GM21423 (cell line): ENCODE data around the gene SLC5A2.
"Not testable (repeated sequence)": the region's sequence is repeated elsewhere in the genome, so short reads cannot be mapped to it uniquely, and the experiment has no call there.

Experiments used
- ATAC-seq: cut with Tn5 transposase; IDR thresholded peaks from one replicate; pipeline ENCODE4 v1.9.1; 2021; ENCODE audit warnings: mild to moderate bottlenecking, moderate library complexity; ENCODE audit not compliant: unreplicated experiment

The SLC5A2 gene

GRCh38 chr16:31523768-31524167 is 40.8 kb downstream of the SLC5A2 start:
- ATAC-seq = not testable (repeated sequence)

DNA sequence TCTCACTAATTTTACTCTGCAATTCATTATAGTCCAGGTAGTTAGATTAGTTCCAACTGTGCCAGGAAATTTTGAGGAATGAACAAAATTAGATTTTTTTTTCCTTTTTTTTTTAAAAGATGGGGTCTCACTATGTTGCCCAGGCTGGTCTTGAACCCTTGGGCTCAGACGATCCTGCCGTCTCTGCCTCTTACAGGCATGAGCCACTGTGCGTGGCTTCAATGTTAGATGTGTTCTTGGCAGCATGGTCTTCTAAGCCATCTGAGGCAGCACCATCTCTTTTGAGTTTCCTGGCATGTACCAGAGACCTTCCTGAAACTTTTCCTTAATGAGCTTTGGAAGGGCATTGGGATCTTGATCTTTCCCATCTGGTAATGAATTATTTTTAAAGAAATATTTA is 42.2 kb downstream of the SLC5A2 start:
- no peak for ATAC-seq

DNA sequence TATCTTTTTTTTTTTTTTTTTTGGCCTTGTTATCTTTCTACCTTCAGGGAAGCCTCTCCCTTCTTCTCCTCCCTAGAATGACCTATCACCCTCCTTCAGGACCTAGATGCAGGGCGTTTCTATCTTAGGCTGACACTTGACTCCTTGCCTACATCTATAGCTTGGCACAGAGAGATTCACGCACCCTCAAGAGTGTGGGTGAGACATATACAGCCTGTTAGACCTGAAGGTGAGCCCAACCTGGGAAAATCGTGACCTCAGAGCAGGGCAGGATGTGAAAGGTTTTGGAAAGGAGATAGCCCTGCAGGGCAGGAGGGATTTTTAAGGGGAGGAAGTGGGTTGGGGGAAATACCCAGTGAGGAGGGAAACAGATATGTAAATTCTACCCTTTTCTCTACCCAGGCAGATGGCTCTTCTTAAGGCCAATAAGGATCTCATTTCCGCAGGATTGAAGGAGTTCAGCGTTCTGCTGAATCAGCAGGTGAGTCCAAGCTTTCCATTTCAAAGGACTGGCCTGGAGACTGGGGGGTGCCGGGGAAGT is 44.9 kb downstream of the SLC5A2 start, which contains the start of gene AHSP:
TSS of gene AHSP (plus strand) at position 167 of the 541 bp plus-strand sequence. CDS start at position 407, 240 bp downstream.
- no peak for ATAC-seq

DNA sequence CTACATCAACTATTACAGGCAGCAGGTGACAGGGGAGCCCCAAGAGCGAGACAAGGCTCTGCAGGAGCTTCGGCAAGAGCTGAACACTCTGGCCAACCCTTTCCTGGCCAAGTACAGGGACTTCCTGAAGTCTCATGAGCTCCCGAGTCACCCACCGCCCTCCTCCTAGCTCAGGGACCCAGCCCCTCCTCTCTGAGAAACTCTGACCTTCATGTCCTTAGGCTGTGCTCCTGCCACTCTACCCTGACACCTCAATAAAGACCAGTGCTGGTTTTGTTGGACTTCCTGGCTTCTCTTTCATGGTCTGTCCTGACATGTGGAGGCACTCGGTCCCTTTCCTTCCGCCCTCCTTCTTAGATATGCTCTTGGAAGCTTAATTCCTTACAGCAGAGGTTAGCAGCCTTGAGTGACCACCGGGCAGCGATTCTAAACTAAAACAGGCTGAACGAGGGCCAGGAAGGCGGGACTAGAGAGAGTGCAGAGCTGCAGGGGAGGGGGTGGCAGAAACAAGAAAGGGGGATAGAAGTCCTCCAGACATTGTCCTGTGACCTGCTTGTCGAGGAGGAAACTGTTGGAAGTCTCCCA is 45.7 kb downstream of the SLC5A2 start:
- ATAC-seq = no peak

DNA sequence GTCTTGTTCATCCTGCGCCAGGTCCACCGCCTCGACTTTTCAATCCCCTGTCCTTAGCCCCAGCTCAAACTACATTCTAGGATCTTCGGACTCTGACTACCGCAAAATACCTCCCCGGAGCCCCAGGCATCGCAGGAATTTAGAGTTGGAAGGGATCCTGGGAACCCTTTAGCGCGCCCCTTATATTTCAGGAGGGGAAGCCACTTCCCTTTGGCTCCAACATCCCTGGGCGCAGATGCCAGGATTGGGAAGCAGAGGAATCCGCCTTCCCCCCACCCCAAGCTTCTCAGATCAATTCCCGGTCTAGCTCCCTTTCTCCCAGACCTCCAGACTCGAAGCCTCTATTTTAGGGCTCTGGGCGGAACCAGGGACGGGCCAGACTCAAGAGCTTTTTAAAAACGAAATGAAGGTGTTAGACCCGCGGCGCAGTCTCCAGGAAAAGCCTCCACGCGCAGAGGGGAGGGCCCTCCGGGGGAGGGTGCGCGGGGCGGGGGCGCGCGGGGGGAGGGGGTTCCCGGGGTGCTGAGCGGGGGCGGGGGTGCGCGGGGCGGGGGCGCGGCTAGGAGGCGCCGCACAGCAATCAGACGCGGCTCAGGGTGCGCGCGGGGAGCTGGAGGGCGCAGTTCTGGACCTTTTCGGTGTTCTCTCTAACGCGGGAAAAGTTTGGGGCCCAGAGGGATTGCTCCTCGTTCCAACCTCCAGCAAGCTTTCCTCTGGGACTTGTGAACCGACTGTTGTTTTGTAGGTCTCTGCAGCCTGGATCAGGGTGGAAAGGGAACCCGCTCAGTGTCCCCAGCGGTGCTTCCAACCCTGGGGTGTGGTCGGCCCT is 46.4 kb downstream of the SLC5A2 start:
- no peak for ATAC-seq

DNA sequence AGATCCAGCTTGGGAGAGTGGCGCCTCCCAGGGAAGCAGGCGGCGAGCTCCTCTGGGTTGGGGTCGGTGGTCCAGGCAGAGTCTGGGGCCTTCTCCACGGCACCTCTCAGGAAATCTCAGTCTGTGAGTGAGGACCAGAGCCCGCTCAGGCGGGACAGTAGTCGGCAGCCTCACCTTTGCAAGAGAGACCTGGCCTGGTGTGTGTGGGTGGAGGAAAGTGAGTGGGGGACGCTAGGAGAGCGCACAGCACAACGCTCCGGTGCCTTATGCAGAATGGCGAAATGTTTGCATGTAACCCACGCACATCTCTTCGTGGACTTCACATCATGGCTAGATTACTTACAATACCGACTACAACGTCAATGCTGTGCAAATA is 47.0 kb downstream of the SLC5A2 start:
- no peak for ATAC-seq

GRCh38 chr16:31530405-31530804 is 47.5 kb downstream of the SLC5A2 start:
- ATAC-seq = no peak

DNA sequence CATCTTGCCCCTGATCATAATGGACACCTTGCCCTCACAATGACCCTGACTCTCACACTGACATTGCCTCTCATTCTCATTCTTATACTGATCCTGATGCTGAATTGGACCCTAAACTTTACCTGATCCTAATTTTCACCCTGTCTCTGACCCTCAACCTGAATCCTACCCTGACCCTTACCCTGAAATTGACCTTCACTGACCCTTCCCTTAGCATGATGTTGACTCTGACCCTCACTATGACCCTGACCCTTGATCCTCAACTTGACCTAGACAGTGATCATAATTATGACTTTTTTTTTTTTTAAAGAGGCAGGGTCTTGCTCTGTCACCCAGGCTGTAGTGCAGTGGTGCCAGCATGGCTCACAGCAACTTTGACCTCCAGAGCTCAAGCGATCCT is 48.2 kb downstream of the SLC5A2 start:
- no peak for ATAC-seq

DNA sequence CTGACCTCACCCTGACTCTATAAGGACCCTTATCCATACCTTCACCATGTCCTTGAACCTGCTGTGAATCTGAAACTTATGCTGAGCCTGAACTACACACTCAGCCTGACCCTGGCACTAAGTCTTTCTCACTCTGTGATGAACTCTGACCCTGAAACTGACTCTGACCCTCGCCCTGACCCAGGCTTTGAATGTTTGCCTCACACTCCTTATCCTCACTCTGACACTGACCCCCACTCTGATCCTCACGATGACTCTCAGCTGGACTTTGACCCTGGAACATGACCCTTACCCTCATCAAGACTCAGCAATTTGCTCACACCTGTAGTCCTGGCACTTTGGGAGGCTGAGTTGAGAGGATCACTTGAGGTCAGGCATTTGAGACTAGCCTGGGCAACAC is 49.2 kb downstream of the SLC5A2 start:
- ATAC-seq = no peak

DNA sequence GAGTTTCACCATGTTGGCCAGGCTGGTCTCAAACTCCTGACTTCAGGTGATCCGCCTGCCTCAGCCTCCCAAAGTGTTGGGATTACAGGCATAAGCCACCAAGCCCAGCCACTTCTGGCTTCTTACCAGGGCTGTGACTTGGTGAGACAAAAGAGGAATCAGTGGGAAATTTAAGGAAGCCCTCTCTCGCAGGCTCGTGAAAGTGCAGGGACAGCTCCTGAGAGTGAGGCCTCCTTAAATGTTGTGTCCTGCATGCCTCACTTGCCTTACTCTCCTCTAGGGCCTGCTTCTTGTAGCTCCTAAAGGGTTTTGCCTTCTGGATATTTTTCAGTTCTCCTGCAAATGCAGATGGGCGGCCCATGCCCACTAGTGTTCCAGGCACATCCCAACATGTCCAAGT is 50.0 kb downstream of the SLC5A2 start:
- ATAC-seq = no peak

- no peak for ATAC-seq
Observed at GRCh38 chr16:31535737-31536136, 52.8 kb downstream of the SLC5A2 start.

GRCh38 chr16:31536804-31537361 is 54.0 kb downstream of the SLC5A2 start:
- ATAC-seq = no peak

DNA sequence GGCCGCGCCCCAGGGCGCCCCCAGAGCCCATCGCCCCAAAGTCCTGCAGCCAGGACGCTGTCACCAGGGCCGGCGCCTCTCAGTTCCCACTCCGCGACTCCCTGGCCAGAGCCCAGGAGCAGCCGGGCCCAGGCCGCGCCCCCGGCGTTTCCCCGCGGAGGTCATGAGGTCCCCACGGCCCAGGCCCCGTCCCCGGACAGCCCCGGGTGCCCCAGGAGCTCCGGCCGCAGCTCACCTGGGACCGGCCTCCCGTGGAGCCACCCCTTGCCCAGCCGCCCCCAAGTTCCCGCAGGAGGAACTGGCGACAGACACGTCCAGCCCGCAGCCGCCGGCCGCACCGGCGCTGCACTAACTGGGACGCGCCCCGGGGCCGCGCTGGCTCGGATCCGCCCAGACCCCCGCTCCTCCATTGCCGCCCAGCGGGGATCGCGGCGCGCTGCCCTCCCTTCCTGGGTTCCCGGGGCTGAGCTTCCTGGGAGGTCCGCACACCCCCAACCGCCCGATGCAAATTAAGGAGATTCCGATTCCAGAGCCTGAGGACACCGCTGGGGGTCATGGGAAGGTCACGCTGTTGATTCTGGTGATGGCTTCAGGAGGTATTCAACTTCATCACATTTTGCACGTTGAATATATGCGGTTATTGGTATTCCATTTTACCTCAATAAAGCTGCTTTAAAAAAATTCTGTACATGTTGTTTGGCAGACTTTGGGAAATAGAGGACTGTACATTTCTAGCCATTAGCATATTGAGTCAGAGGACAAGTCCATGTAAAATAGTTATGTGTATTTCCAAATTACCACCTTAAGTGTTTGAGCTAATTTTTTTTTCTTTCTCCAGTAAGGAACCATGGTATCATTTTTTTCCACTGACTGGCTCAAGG is 54.7 kb downstream of the SLC5A2 start:
- ATAC-seq = no peak

GRCh38 chr16:31538243-31538598 is 55.3 kb downstream of the SLC5A2 start:
- not testable (repeated sequence) for ATAC-seq

DNA sequence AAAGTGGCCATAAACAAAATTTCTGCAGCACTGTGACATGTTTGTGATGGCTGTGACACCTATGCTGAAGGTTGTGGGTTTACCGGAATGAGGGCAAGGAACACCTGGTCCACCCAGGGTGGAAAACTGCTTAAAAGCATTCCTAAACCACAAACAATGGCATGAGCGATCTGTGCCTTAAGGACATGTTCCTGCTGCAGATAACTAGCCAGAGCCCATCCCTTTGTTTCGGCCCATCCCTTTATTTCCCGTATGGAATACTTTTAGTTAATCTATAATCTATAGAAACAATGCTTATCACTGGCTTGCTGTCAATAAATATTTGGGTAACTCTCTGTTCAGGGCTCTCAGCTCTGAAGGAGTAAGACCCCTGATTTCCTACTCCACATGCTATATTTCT is 56.8 kb downstream of the SLC5A2 start:
- not testable (repeated sequence) for ATAC-seq
